Chondrocyte (in vitro differentiated cells): Measurements from ENCODE around the gene TMEM132A. TPM values are rescaled to one million over a fixed set of nuclear protein-coding genes. Genes with fewer than 3 reads are reported as not detected.

Experiments
- DNase-seq: peaks from one replicate; pipeline ENCODE4 v3.0.0; 2021; ENCODE audit warnings: mixed read lengths, low spot score
- H3K27ac Mint-ChIP-seq: one replicate; pipeline ENCODE4 v1.8.0; 2021; ENCODE audit warnings: mild to moderate bottlenecking, moderate library complexity, mixed read lengths; ENCODE audit not compliant: unreplicated experiment
- H3K27me3 Mint-ChIP-seq: 2 replicates; pipeline ENCODE4 v1.8.0; 2021; ENCODE audit warnings: low read depth, mixed read lengths
- H3K36me3 Mint-ChIP-seq: 2 replicates; pipeline ENCODE4 v1.8.0; 2021; ENCODE audit warnings: low read depth, mixed read lengths
- H3K4me1 Mint-ChIP-seq: 2 replicates; pipeline ENCODE4 v1.8.0; 2021; ENCODE audit warnings: low read depth, mild to moderate bottlenecking, mixed read lengths
- H3K4me3 Mint-ChIP-seq: one replicate; pipeline ENCODE4 v1.8.0; 2021; ENCODE audit warnings: mild to moderate bottlenecking, moderate library complexity, mixed read lengths; ENCODE audit not compliant: unreplicated experiment
- H3K9me3 Mint-ChIP-seq: 2 replicates; pipeline ENCODE4 v1.8.0; 2021; ENCODE audit warnings: low read depth, mixed read lengths
- total RNA-seq: library from RNA; stranded (reverse); gene quantifications from 3 replicates; pipeline ENCODE4 v1.2.1, GENCODE V29; 2021
- TF ChIP-seq, protein P1 (sequence below): fragments of 200-600 bp; sonication (generic); IDR thresholded peaks from 2 replicates; pipeline ENCODE4 v1.5.0; 2021; ENCODE audit warnings: antibody characterized with exemption, mild to moderate bottlenecking, moderate library complexity

Gene TMEM132A
- total RNA-seq, 1 donor from 2014 or later, result 69.8 TPM

DNA sequence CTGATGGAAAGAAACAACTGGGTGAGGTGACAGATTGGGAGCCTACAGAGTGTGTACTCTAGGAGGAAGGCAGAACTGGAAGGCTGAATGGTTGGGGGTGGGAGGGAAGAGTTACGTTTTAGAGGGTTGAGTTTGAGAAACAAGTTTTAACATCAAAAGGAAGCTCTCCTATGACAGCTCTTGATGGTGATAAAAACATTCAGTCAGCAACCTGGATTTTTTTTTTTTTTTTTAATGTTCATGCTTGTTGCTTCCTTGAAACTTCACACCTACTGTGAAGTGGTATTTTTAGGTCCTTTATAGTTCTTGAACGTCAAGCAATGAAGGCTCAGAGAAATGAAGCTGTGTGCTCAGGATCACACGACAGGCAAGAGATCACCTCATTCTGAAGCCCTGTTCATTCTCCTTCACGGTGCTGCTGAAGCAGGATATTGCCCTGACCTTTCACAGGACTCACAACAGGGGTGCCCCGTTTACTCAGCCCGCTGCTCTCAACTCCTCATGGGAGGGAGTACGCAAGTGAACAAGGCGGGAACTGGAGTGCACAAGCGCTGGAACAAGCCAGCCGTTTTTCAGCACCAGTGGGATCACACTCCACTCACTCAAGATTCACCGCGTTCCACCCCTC is 11.9 kb upstream of the TMEM132A start:
- Mint-ChIP-seq H3K4me3 (peak overlapping the region; percentile 10), H3K9me3 (no peaks in the 10 kb centered on the region), H3K4me1 (peaks cover 33% of the 10 kb centered on the region), H3K36me3 (no peaks in the 10 kb centered on the region), H3K27ac (peak overlapping the region; percentile 41), H3K27me3 (peaks cover 16% of the 10 kb centered on the region)
- no peak for DNase-seq
- TF ChIP-seq, protein P1, sequence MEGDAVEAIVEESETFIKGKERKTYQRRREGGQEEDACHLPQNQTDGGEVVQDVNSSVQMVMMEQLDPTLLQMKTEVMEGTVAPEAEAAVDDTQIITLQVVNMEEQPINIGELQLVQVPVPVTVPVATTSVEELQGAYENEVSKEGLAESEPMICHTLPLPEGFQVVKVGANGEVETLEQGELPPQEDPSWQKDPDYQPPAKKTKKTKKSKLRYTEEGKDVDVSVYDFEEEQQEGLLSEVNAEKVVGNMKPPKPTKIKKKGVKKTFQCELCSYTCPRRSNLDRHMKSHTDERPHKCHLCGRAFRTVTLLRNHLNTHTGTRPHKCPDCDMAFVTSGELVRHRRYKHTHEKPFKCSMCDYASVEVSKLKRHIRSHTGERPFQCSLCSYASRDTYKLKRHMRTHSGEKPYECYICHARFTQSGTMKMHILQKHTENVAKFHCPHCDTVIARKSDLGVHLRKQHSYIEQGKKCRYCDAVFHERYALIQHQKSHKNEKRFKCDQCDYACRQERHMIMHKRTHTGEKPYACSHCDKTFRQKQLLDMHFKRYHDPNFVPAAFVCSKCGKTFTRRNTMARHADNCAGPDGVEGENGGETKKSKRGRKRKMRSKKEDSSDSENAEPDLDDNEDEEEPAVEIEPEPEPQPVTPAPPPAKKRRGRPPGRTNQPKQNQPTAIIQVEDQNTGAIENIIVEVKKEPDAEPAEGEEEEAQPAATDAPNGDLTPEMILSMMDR, result no peak

DNA sequence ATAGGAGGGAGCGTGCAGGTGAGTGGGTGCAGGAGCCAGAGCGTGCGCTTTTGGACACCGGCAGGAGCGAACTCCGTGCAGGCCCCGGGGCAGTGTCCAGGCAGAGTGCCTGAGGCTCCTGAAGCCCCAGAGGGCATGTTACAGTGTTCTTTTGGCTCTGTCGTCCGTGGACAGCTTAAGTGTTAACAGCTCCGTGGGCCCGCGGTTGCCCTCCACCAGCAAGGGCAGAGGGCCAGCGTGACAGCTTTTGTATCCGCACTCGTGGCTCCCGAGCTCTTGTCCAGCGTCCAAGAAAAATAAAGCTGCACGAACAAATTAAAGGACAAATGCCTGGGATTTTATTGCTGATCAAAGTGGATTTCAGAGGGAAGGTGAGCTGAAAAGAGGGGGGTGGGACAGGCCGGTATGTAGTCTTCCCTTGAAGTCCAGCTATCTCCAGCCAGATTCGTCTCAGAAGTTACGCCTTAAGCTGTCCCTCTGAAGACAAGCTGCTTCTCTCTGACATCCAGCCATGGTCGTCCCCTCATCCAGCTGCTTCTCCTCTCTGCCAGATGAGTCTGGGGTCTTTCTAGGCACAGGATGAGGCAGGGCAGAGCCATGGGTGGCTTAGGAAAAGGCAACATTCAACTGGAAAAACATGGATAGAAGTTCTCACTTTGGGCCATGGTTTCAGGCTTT is 11.3 kb upstream of the TMEM132A start:
- H3K36me3 Mint-ChIP-seq, result no peaks in the 10 kb centered on the region
- DNase-seq, result no peak
- peak overlapping the region; percentile 97 for H3K27ac Mint-ChIP-seq
- peaks cover 33% of the 10 kb centered on the region for H3K4me1 Mint-ChIP-seq
- peaks cover 16% of the 10 kb centered on the region for H3K27me3 Mint-ChIP-seq
- H3K4me3 Mint-ChIP-seq, result peak overlapping the region; percentile 95
- TF ChIP-seq, protein P1, result no peak
- no peaks in the 10 kb centered on the region for H3K9me3 Mint-ChIP-seq

DNA sequence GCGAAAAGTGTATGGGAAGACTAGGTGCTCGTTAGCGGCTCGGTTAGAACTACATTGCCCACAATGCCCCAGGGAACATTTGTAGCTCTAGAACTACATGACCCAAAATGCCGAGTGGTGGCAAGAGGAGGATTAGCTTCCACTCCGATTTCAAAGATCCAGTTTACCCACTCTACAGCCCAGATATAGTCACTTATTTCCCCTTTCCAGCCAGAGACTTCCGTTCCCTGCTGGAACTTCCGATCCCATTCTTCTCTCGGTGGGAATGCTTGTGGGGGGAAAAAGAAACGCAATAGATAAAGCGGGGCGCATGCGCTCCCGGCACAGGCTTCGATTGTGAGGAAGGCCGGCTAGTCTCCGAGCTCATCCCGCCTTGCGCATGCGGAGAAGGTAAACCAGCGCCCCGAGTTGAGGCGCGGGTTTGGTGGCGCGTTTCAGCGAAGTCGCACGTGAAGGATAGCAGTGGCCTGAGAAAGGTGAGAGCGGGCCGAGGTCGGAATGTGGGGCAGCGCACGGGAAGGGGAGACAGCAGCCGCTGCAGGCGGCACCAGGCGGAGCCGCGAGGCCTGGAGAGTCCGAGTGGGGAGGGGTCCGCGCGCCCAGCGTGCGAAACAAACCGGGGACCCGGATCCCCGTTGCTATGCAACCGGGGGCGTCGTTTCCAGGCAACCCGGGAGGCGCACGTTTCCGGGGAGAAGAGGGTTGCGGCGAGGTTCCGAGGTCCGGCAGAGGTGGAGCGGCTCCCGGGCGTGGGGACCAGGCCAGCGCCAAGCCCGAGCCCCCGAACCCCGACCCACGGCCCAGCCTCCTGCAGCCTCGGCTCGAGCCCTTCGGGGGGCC is 10.2 kb upstream of the TMEM132A start, which contains the start of gene TMEM109:
Gene TMEM109 (plus strand): TSS at position 366 of the 840 bp plus-strand sequence. CDS start 5,536 bp downstream, outside the sequence.
- DNase-seq, result no peak
- Mint-ChIP-seq H3K4me1 (peaks cover 38% of the 10 kb centered on the region), H3K9me3 (no peaks in the 10 kb centered on the region), H3K27ac (peak within 1 kb of the TSS; percentile 97), H3K4me3 (peak within 1 kb of the TSS; percentile 95), H3K27me3 (peaks cover 10% of the 10 kb centered on the region), H3K36me3 (no peaks in the 10 kb centered on the region)
- TF ChIP-seq, protein P1, result no peak

DNA sequence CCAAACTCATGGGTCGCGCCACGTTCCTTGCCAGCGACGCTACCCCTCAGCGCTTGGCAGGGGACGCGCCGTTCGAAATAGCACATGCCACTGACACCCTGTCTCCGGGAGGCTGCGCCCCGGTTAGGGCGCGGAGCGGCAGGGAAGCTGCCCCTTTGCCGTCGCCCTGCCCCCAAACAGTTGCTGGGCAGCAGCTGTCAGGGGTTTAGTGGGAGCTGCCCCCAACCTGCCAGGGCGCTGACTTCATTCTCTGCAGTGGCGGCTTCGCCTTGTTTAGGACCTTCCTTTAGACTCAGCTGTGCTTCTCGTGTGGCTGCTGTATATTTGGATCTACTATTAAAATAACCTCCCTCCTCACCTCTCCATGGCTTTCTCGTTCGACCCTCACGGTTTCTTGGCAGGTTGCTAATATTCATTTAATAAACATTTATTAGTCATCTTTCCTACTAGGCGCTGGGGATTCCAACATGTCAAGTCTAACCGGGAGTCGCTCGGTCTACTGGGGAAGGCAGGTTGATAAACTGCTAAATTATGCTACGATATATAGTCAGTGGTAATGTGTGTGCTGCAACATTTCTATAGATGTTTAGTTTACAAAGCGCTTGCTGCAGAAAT is 9.5 kb upstream of the TMEM132A start:
- H3K4me1 Mint-ChIP-seq, result peaks cover 44% of the 10 kb centered on the region
- H3K4me3 Mint-ChIP-seq, result peak overlapping the region; percentile 95
- no peaks in the 10 kb centered on the region for H3K9me3 Mint-ChIP-seq
- H3K27me3 Mint-ChIP-seq, result peaks cover 8% of the 10 kb centered on the region
- H3K36me3 Mint-ChIP-seq, result no peaks in the 10 kb centered on the region
- peak overlapping the region; percentile 93 for H3K27ac Mint-ChIP-seq
- DNase-seq, result no peak
- TF ChIP-seq, protein P1, result no peak
